GOT3 (cell line): ENCODE results near the gene CSGALNACT2.

Experiments used
- DNase-seq: peaks from one replicate; lab custom pipeline; 2025; ENCODE audit warnings: mixed read lengths; lab: John Stamatoyannopoulos, UW

Gene CSGALNACT2

DNA sequence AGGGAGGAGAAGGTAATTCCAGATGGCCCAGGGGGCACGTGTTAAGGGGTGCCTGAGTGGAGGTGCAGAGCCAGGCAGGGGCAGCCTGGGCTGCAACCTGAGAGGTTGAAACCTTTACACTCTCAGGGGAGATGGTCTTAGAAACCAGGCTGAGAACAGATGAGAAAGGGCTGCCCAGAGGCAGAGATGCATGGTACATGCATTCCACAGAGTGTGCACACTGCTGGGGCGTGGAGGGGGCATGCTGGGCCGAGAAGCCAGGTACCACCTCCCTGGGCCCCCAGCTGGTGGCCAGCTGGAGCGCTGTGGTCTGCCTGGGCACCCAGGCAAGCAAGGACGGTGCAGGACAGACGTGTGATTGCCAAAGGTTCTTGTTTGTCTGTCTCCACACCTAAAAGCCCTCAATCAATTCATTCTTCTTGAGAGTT is 14.1 kb upstream of the CSGALNACT2 start:
- no peak for DNase-seq

DNA sequence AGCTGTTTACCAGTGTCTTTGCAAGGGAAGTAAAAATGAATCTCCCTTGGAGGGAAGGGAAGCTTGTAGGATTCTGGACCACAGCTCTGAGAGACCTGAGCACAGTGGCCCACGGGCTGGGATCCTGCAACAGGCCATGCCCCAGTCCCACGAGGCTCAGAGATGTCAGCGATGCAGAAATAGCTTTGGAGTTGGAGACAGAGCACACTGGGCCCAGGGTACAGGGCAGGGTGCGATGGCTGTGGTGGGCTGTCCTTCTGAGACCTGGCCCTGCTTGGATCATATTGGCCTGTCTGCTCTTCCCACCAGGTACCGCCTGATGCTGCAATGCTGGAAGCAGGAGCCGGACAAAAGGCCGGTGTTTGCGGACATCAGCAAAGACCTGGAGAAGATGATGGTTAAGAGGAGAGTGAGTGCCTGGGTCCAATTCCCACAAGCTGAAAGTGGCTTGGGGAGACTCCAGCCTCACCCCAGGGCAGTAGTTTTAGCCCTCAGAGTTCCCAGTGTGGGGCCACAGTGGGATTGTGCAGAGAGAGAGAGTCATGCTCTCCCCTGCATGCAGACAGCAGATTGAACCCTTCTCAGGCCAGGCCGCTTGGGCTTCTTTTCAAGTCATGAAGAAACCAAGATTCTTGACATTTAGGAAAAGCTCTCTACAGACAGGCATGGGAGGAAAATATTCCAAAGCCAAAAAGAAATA is 13.5 kb upstream of the CSGALNACT2 start:
- DNase-seq: no peak

DNA sequence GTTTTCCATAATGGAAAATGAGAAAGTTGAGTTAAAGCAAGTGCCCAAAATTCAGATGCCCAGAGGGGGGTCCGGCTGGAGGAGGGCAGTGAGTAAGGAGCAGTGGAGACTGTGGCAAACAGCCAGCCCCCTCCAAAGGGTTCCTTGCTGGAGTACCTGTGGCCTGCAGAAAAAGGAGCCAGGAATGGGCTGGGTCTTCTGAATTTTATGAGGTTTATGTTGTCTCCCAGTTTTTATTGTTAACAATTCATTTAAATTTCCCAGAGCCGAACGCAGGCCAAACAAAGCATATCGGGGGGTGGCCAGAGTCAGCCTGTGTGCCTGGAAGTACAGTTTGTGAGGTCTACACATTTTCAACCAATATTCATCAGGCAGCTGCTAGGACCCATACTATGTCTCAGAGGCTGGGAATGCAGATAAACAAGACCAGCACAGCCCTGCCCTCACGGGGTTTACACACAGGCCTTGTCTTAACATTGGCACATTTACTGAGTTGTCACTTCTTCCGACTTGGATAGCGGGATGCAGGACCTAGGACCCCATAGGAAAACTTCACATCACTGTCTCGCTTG is 12.9 kb upstream of the CSGALNACT2 start:
- DNase-seq: no peak

DNA sequence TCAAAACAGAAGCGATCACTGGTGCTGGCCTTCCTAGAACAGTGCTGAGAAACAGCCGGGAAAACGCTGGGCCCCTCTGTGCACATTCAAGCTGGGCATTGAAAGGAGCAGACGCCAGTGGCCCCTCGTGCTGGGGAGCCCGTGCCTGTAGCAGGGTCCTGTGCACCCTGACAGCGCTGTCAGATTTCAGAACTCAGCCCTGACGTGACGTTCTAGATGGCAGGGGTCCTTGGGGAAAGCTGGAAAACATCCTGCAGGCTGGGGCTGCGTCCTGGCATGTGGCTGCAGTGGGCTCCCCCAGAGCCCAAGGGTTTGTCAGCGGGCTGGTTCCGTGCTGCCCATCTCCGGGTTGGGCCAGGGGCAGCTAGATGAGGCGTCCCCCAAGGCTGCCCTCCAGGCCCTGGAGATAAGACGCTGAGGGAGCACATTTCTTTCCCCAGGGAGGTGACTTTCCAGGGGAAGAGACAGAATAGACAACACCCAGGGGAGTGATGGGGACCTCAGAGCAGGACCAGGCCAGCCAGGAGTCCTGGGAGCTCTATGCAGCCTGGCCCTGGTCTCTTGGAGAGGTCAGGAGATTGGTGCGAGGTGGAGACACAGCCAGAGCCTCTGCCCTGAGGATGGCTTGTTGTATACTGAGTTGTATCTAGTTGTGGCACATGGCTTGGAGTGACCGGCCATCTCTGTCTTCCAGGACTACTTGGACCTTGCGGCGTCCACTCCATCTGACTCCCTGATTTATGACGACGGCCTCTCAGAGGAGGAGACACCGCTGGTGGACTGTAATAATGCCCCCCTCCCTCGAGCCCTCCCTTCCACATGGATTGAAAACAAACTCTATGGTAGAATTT is 12.1 kb upstream of the CSGALNACT2 start:
- DNase-seq: no peak

DNA sequence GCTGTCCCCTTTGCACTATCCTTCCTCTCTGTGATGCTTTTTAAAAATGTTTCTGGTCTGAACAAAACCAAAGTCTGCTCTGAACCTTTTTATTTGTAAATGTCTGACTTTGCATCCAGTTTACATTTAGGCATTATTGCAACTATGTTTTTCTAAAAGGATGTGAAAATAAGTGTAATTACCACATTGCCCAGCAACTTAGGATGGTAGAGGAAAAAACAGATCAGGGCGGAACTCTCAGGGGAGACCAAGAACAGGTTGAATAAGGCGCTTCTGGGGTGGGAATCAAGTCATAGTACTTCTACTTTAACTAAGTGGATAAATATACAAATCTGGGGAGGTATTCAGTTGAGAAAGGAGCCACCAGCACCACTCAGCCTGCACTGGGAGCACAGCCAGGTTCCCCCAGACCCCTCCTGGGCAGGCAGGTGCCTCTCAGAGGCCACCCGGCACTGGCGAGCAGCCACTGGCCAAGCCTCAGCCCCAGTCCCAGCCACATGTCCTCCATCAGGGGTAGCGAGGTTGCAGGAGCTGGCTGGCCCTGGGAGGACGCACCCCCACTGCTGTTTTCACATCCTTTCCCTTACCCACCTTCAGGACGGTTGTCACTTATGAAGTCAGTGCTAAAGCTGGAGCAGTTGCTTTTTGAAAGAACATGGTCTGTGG is 11.4 kb upstream of the CSGALNACT2 start:
- DNase-seq: no peak

DNA sequence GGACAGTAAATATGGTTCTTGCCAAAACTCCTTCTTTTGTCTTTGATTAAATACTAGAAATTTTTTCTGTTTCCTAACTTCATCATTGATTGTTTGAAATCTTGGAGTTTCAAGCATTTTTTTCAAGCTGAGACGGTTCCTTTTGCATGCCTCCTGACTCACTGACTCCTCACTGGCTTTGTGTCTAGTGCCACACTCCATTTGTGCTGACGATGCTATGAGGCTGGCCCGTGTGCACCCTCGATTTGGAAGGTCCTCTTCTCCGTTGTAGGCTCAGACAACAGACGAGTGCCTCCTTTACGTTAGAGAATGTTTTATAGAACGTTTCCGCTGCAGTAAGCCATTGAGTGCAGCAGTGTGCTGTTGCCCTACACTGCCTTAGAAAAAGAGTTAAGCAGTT is 10.8 kb upstream of the CSGALNACT2 start:
- no peak for DNase-seq

DNA sequence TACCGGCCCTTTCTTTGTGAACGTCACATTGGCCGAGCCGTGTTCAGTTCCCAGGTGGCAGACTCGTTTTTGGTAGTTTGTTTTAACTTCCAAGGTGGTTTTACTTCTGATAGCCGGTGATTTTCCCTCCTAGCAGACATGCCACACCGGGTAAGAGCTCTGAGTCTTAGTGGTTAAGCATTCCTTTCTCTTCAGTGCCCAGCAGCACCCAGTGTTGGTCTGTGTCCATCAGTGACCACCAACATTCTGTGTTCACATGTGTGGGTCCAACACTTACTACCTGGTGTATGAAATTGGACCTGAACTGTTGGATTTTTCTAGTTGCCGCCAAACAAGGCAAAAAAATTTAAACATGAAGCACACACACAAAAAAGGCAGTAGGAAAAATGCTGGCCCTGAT is 9.9 kb upstream of the CSGALNACT2 start:
- DNase-seq: no peak

- no peak for DNase-seq
These were observed 9.1 kb upstream of the CSGALNACT2 start for GRCh38 chr10:43128958-43129706.

- no peak for DNase-seq
These were observed 7.5 kb upstream of the CSGALNACT2 start for GRCh38 chr10:43130770-43131171.

- DNase-seq: no peak
These were observed 7.0 kb upstream of the CSGALNACT2 start for GRCh38 chr10:43131256-43131655.

- DNase-seq: no peak
These were observed 6.3 kb upstream of the CSGALNACT2 start for GRCh38 chr10:43131906-43132305.

- no peak for DNase-seq
These were observed 5.1 kb upstream of the CSGALNACT2 start for GRCh38 chr10:43132867-43133787.

GRCh38 chr10:43134126-43134905 is 3.9 kb upstream of the CSGALNACT2 start:
- no peak for DNase-seq

DNA sequence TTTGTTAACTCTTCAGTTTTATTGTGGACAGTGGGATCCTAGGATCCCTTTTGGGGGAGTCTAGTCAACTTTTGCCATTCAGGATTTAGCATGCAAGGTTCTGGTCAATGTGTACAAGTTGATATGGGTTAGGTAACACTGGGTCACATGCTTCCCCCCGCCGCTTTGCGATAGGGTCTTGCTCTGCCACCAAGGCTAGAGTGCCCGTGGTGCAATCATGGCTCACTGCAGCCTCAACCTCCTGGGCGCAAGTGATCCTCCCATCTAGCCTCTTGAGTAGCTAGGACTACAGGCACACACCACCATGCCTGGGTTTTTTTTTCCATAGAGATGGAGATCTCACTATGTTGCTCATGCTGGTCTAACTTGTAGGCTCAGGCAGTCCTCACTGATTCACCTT is 3.2 kb upstream of the CSGALNACT2 start:
- no peak for DNase-seq

DNA sequence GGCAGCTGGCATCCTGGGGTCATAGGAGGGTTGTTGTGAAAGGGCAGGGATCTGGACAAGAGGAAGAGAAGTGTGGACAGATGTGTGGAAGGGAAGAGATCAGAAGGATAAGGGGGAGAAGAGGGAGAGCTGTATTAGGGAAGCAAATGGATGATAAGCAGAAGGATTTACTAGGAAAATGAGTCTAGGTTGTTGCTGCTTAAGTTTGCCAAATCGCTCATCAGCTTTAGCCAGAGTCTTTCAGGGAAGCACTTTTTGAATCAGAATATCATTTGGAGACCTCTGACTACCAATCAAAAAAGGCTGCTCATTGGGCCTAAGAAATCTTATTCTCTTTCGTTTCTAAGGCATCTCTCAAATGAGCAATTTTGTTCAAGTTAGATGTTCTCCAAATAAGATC is 2.6 kb upstream of the CSGALNACT2 start:
- DNase-seq: no peak

DNA sequence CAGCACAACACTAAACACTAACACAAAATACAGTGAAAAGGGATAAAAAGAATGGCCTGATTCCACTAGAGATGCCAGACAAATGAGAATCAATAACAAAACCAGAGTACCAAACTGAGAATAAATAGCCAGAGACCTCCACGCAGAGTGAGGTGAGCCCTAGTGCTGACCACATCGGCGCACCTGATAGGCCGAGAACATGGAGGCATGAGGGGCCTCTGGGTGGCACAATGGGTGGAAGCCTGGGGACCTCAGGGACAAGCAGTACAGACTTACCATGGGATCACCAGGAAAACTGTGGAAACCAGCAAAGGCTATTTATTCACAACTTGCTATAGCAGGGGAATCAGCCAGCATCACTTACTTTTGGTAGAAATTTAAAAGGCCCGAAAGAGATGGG is 1.8 kb upstream of the CSGALNACT2 start:
- no peak for DNase-seq

GRCh38 chr10:43136995-43137716 is 1.1 kb upstream of the CSGALNACT2 start:
- DNase-seq: no peak

DNA sequence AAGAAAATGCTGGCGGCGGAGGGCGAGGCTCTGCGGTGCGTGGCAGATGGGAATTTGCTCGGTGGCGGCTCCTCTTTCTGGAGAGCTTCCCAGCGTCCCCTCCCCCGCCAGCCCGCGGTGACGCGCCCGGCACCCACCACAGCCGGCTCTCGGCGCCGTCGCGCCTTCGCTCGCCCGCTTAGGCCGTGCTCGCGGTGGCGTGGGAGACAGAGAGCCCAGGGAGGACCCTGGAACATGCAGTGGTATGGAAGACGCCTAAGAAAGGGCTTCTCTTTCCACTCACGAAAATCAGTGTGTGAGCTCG is 576 bp upstream of the CSGALNACT2 start:
- DNase-seq: no peak

DNA sequence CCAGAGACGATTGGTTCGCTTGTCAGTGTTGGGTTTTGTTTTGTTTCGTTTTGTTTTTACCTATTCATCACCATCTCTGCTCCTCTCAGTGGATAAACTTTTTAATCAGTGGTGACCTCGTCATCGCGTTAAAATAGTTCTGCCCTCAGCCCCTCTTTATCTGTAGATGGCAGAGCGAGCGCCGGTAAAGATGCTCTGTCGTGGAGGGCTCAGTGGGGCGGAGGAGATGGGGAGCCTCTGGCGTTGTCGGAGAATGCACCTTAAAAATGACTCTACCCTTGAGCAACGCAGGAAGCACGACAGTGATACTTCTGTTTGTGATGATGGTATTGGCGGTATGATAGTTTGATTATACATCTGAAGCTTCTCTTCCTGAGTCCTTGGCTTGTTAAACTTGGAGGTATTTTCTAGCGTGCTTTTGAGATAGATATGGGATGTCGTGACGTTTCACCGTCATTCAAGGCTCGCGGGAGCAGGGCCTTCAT is 554 bp downstream of the CSGALNACT2 start:
- DNase-seq: no peak
